HG02970 (cell line): ENCODE results near the gene SECTM1.

Source experiments
- ATAC-seq: cut with Tn5 transposase; IDR thresholded peaks from one replicate; pipeline ENCODE4 v1.9.1; 2021; ENCODE audit warnings: mild to moderate bottlenecking, moderate library complexity, moderate number of reproducible peaks; ENCODE audit not compliant: unreplicated experiment, low FRiP score

The SECTM1 gene

GRCh38 chr17:82285141-82285540 is 48.4 kb downstream of the SECTM1 start:
- ATAC-seq: no peak

DNA sequence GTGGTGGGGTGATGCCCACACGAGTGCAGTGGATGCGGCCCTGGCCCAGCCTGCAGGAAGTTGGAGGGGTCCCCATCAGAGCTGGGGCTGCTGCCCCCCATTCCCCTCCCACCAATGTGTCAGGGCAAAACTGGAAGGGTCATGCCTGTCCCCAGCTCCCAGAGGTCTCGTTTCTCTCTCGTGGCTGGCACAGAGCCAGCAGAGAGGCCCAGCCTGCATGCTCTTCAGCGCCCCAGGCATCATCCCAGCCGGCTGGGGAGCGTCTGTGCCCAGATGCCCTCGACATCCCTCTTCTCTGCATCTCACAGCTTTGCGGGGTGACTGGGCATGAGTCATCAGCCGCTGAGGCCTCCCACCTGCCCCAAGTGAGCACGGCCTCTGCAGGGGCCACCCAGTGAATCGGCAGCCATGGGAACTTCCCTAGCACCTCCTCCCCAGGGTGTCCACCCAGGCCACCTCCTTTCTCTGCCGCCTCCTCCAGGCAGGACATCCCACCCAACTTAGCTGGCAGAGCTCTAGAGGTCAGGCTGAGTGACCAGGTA is 50.3 kb downstream of the SECTM1 start:
- no peak for ATAC-seq

- no peak for ATAC-seq
These were observed 51.0 kb downstream of the SECTM1 start for GRCh38 chr17:82282239-82283207.

DNA sequence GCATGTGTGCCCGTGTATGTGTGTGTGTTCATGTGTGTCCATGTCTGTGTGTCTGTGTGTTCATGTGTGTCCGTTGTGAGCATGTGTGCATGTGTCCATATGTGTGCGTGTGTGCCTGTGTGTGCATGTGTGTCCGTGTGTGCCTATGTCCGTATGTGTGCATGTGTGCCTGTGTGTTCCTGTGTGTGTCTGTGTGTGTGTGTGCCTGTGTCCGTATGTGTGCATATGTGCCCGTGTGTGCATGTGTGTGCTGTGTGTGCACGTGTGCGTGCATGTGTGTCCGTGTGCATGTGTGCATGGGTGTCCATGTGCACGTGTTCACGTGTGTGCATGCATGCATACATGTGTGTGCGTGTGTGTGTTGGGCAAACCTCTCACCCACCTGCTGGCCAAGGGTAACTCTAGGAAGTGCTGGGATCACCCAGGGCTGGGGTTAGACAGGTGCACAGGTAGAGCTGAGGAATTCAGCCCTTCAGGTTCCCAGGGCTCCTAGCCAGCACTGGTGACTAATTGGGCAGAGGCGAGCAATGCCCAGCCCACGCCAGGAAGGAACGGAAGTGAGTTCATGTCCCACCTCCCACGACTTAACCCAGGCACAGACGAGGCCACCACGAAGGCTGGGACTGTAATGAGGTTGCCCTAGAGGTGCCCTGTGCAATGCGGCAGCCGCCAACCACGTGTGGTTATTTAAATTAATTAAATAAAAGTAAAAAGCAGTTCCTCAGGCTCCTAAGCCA is 51.9 kb downstream of the SECTM1 start:
- no peak for ATAC-seq

DNA sequence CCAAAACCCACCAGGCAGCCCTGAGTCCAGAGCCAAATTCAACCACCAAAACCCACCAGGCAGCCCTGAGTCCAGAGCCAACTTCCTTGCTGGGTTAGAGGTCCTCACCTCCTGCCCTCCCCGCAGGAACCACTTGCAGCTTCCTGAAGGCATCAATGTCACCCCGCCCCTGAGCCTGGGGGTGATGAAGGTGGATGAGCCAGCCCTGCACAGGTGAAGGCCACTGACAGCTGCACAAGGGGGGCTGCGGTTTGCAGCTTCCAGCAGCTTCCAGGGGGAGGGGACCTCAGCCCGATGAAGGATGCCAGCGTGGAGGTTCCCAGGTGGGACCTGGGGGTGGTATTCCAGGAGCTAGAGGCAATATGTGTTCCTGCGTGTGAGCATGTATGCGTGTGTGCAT is 52.5 kb downstream of the SECTM1 start:
- no peak for ATAC-seq

DNA sequence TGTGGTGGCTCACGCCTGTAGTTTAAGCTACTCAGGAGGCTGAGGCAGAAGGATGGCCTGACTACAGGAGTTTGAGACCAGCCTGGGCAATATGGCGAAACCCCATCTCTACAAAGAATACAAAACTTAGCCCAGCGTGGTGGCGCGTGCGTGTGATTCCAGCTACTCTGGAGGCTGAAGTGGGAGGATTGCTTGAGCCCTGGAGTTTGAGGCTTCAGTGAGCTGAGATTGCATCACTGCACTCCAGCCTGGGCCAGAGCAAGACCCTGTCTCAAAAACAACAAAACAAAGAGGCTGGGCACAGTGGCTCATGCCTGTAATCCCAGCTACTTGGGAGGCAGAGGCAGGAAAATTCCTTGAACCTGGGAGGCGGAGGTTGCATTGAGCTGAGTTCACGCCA is 53.0 kb downstream of the SECTM1 start:
- no peak for ATAC-seq

- ATAC-seq: no peak
These were observed 54.7 kb downstream of the SECTM1 start for GRCh38 chr17:82278786-82279391.

DNA sequence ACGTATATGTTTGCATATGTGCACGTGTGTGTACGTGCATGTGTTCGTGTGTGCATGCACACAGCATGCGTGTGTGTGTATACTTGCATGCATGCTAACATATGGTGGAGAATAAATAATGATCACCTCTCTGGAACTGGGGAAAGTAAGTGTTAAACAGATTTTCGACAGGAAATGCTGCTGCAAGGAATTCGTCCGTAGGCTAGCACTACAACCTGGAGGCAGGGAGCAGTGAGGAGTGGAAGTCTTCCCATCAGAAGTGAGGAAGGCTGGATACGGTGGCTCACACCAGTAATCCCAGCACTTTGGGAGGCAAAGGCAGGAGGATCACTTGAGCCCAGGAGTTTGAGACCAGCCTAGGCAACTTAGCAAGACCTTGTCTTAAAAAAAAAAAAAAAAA is 55.3 kb downstream of the SECTM1 start:
- ATAC-seq: no peak

DNA sequence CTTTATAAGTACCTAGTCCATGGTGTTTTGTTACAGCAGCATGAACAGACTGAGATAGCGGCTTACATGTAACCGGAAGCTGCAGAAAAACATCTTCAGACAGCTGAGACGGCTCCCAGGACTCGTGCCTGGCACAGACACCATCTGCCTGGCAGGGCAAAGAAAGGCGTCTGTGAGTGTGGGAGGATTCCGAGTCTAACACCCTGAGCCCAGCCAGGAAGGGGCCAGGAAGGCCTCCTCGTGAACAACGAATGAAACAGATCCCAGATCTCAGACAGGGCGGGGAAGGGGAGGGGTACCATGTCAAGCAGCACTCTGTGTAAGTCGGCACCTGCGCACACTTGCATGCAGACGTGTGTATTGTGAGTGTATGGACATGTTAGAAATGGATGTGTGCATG is 55.7 kb downstream of the SECTM1 start:
- no peak for ATAC-seq

GRCh38 chr17:82276938-82277337 is 56.6 kb downstream of the SECTM1 start:
- no peak for ATAC-seq

DNA sequence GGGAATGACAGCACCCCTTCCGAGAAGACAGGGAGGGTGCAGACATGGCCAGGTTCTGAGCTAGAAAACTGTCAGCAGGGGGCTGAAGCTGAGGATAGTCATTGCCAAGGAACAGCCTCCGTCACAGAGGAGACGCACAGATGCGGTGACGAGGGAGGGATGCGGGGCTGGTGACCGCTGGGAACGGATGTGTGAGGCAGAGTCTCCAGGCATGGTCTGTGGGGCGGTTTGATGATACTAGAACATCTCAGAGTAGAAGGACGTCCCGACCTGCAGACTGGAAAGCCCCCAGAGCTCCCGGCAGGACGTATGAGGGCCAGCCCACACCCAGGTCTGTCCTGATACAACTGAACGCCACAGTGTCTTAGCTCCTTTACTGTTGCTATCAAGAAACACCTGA is 58.2 kb downstream of the SECTM1 start:
- no peak for ATAC-seq

DNA sequence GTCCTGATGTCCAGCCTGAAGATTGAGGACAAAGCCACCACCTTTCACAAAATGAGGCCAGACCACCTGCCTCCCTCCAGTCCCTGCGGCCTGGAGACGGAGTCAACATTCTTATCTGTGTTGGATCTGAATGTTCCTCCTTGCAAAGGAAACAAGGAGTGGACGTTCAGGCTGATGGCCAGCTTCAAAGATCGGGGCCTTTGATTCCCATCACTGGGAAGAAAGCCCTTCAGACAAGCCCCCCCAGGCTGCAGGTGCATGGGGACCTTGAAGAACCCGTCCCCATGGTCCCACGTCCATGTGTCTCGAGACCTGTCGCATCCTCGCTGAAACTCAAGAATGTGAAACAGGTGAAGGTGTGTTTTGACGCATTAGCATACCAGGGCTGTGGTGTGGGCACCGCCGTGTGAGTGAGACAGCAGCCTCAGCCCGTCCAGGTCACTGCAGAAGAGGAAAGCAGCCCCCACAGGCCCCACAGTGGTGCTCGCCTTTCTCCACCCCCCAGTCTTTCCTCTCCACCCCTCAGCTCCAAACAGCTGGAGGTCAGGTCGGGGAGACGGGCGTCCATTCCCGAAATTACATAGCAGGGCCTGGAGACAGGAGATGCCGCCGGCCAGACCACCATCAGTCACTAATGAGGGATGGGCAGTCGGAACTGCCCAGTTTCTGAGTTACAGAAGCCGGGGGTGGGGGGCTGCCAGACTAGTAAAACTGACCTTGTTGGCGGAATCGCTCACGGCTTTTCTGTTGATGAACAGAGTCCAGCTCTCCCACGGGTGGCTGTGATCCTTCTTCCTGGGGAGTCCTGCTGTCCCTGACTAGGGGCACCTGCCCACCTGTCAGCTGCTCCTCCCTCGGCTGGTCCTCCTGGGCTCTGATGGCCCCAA is 59.2 kb downstream of the SECTM1 start:
- no peak for ATAC-seq

GRCh38 chr17:82273327-82274133 is 60.0 kb downstream of the SECTM1 start, which contains the start of gene CSNK1D:
Gene CSNK1D (minus strand): TSS chr17:82273700. CDS start chr17:82273381, 319 bp downstream.
- peak; percentile 66 for ATAC-seq

DNA sequence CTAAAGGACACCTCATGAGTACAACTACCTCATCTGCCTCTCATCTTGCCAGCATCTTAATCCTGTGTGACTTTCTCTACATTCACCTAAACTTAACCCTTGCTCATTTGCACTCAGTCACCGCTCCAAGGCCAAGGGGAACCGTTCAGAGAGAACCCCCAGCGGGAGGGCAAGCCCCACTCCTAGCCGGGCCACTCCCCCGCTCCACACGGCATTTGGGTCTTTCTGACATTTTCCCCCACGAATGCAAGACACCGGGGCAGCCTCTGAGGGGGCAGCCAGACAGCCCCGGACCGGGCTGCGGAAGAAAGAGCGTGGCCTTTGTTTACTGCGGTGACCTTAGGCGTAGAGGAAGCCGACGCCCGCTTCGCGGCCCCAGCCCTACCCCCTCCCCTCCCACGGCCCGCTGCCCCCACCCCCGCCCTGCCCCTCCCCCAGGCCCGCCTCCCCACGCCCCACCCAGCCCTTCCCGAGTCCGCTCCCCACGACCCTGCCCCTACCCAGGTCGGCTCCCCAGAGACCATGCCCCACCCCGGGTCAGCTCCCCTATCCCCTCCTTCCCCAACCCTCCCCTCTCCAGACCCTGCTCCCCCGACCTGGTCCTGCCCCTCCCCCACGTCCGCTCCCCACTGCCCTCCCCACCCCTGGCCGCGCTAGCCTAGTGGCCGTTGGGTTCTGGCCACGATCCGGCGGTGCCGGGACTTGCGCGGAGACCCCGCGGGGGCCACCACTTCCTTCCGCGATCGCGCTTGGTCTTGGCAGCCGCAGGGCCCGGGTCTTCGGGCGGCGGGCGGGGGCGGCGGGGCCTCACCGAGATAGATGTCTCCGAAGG is 60.9 kb downstream of the SECTM1 start:
- no peak for ATAC-seq

DNA sequence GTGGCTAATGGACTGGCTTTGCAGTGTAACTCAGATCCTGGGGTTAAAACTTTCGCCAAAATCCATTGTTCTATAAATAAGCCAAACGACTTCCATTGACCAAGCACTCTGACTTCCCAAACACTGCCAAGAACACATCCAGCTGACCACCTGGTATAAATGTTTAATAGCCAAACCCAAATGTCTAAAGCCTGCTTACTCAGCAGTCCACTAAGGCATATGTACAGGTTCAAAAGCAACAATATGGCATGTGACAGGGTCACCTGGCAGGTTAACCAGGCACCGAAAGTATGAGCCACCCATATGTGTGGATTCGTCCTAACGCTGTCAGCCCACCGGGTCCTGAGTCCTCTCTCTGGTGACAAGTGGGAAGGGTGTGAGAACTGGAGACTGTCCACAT is 62.2 kb downstream of the SECTM1 start:
- ATAC-seq: no peak
